Measurements from ENCODE around the gene ZSCAN29. TPM values are rescaled to one million over a fixed set of nuclear protein-coding genes. Genes with fewer than 3 reads are reported as not detected.

ZSCAN29 gene
- total and polyA plus RNA-seq, 10 of the 15 experiments (the other 5 are each of a cell fraction or from before 2014, with no cell fraction given) = 1.7 to 26.0 (median 14.6) TPM

DNA sequence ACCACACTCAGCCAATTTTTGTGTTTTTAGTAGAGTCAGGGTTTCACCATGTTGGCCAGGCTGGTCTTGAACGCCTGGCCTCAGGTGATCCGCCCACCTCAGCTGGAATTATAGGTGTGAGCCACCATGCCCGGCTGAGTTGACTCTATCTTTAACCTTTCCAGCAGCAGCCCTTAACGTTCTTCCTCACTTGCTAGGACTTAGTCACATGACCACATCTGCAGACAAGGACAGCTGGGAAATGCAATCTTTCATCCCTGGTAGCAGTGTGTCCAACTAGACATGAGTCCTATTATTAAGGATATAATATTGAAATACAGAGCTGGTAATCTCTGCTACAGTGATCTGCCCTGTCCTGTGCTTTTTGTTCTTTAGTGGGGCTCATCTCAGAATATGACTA, 58.5 kb downstream of the ZSCAN29 start:
- CTCF ChIA-PET = interaction anchor here (0.9 to 1.4 kb wide), 2 partner anchors 9 to 27 kb away, joined by 3 to 4 read pairs; no protein-coding TSS in a partner anchor
- no TSS peak for BruUV-seq (replicated peaks)
- Histone ChIP-seq H3K4me1 (ENCODE audit: control insufficient read depth, insufficient read depth, low read length) (no peaks in the 10 kb centered on the region), H3K36me3 (ENCODE audit: control insufficient read depth in 2 of 2, insufficient read depth in 2 of 2, low read length in 1 of 2) (no peaks in the 10 kb centered on the region), H3K4me3 (no peak overlapping the region), H3K27ac (ENCODE audit: control insufficient read depth, insufficient read depth) (no peak overlapping the region), H3K4me2 (ENCODE audit: control insufficient read depth, insufficient read depth) (no peak overlapping the region), H3K27me3 (replicated peaks in 1 of 2; ENCODE audit: control insufficient read depth in 2 of 2, insufficient read depth in 2 of 2, low read length in 1 of 2) (peaks cover 0 to 2% of the 10 kb centered on the region in 2 experiments; a peak in 1 of 4 replicates), H3K9me3 (replicated peaks; ENCODE audit: control insufficient read depth, insufficient read depth, low read length) (no peaks in the 10 kb centered on the region), H3K9ac (ENCODE audit: control insufficient read depth, insufficient read depth, low read length) (no peak overlapping the region), H2AFZ (ENCODE audit: control insufficient read depth, low read depth, low read length) (no peak overlapping the region), H4K20me1 (ENCODE audit: control insufficient read depth, insufficient read depth) (no peaks in the 10 kb centered on the region), H3K79me2 (ENCODE audit: control insufficient read depth, insufficient read depth, low read length) (no peaks in the 10 kb centered on the region)
- FAIRE-seq = no peak
- no peak for ATAC-seq
- RAD21 ChIA-PET (ENCODE audit: unreplicated experiment) = no interaction called here
- in situ Hi-C loops (cut with MboI) (no loop called here), intact Hi-C loops (cut with micrococcal nuclease; ENCODE audit: unreplicated experiment) (no loop called here)
- POLR2A ChIA-PET = no interaction called here
- DNase-seq (ENCODE audit: low read depth, low spot score) = no peak
- TF ChIP-seq USF1 (IDR thresholded peaks at IDR 0.05; ENCODE audit: borderline replicate concordance, extremely low read length, insufficient read depth, low read depth, low read length) = no peak
- no peak for TF ChIP-seq ZNF217 (IDR thresholded peaks at IDR 0.05)
- TF ChIP-seq KAT2A (conservative IDR thresholded peaks at IDR 0.05; ENCODE audit: control insufficient read depth, low read depth, low read length) = no peak
- no peak for TF ChIP-seq ELK1 (IDR thresholded peaks at IDR 0.05; ENCODE audit: low read depth, low read length)
- TF ChIP-seq, protein P1, sequence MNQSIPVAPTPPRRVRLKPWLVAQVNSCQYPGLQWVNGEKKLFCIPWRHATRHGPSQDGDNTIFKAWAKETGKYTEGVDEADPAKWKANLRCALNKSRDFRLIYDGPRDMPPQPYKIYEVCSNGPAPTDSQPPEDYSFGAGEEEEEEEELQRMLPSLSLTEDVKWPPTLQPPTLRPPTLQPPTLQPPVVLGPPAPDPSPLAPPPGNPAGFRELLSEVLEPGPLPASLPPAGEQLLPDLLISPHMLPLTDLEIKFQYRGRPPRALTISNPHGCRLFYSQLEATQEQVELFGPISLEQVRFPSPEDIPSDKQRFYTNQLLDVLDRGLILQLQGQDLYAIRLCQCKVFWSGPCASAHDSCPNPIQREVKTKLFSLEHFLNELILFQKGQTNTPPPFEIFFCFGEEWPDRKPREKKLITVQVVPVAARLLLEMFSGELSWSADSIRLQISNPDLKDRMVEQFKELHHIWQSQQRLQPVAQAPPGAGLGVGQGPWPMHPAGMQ (IDR thresholded peaks at IDR 0.05; ENCODE audit: borderline replicate concordance) = no peak
- TF ChIP-seq RBBP5 (conservative IDR thresholded peaks at IDR 0.05) = no peak
- 25% methylated on average over 4 of the region's 4 CpGs for WGBS (ENCODE audit: insufficient coverage, insufficient replicate concordance, low lambda C conversion rate, missing lambda C conversion rate)
- SMC1A ChIA-PET (ENCODE audit: uncharacterized antibody, unreplicated experiment) = interaction anchor here (0.6 kb wide), 1 partner anchor 1170 kb away, joined by 3 read pairs; no protein-coding TSS in a partner anchor

Other genes starting within 250 kb of the ZSCAN29 start
Only the 7 nearest of the 12 such genes appear.
- gene EPB42, start 150.0 kb downstream of the ZSCAN29 start, total RNA-seq (2014; rRNA removed) = not detected in 2 replicates
- gene EPB42, start 150.0 kb downstream of the ZSCAN29 start, total RNA-seq (2014; rRNA removed; fragmentation: Illumina TruSeq; extraction: Trizol) = not detected in 2 replicates
- gene EPB42, start 150.0 kb downstream of the ZSCAN29 start, total RNA-seq (2021) = not detected in 2 replicates
- gene EPB42, start 150.0 kb downstream of the ZSCAN29 start, polyA plus RNA-seq (2011; rRNA removed) = not detected in 2 replicates
- not detected in 2 replicates for gene EPB42, start 150.0 kb downstream of the ZSCAN29 start, polyA plus RNA-seq (2014; fragmentation: Illumina TruSeq; extraction: Trizol)
- not detected for gene EPB42, start 150.0 kb downstream of the ZSCAN29 start, polyA plus RNA-seq (2014; fragmentation: Nextera tagmentation; extraction: Ambion mirVana)
- gene EPB42, start 150.0 kb downstream of the ZSCAN29 start, polyA plus RNA-seq (2014; rRNA removed) = not detected in 2 replicates
- not detected for gene EPB42, start 150.0 kb downstream of the ZSCAN29 start, polyA plus RNA-seq (2016; fragmentation: Nextera tagmentation; extraction: Ambion mirVana)
- 4.5 and 5.6 TPM in 2 replicates for gene TGM5, start 104.1 kb downstream of the ZSCAN29 start, total RNA-seq (2014; rRNA removed)
- gene TGM5, start 104.1 kb downstream of the ZSCAN29 start, total RNA-seq (2014; rRNA removed; fragmentation: Illumina TruSeq; extraction: Trizol) = 4.2 and 5.0 TPM in 2 replicates
- 4.4 and 5.6 TPM in 2 replicates for gene TGM5, start 104.1 kb downstream of the ZSCAN29 start, total RNA-seq (2021)
- gene TGM5, start 104.1 kb downstream of the ZSCAN29 start, polyA plus RNA-seq (2011; rRNA removed) = 25.1 and 27.1 TPM in 2 replicates
- 5.3 and 6.5 TPM in 2 replicates for gene TGM5, start 104.1 kb downstream of the ZSCAN29 start, polyA plus RNA-seq (2014; fragmentation: Illumina TruSeq; extraction: Trizol)
- 1 to 10 TPM; 5.0 to 6.1 TPM for gene TGM5, start 104.1 kb downstream of the ZSCAN29 start, polyA plus RNA-seq (2014; fragmentation: Nextera tagmentation; extraction: Ambion mirVana)
- 5.1 and 6.6 TPM in 2 replicates for gene TGM5, start 104.1 kb downstream of the ZSCAN29 start, polyA plus RNA-seq (2014; rRNA removed)
- gene TGM5, start 104.1 kb downstream of the ZSCAN29 start, polyA plus RNA-seq (2016; fragmentation: Nextera tagmentation; extraction: Ambion mirVana) = 1 to 10 TPM; 7.8 to 8.5 TPM
- gene TGM7, start 68.8 kb downstream of the ZSCAN29 start, total RNA-seq (2014; rRNA removed) = not detected in 2 replicates
- not detected in 2 replicates for gene TGM7, start 68.8 kb downstream of the ZSCAN29 start, total RNA-seq (2014; rRNA removed; fragmentation: Illumina TruSeq; extraction: Trizol)
- gene TGM7, start 68.8 kb downstream of the ZSCAN29 start, total RNA-seq (2021) = not detected in 2 replicates
- not detected in 2 replicates for gene TGM7, start 68.8 kb downstream of the ZSCAN29 start, polyA plus RNA-seq (2011; rRNA removed)
- gene TGM7, start 68.8 kb downstream of the ZSCAN29 start, polyA plus RNA-seq (2014; fragmentation: Illumina TruSeq; extraction: Trizol) = not detected in 2 replicates
- gene TGM7, start 68.8 kb downstream of the ZSCAN29 start, polyA plus RNA-seq (2014; fragmentation: Nextera tagmentation; extraction: Ambion mirVana) = not detected
- gene TGM7, start 68.8 kb downstream of the ZSCAN29 start, polyA plus RNA-seq (2014; rRNA removed) = not detected in 2 replicates
- gene TGM7, start 68.8 kb downstream of the ZSCAN29 start, polyA plus RNA-seq (2016; fragmentation: Nextera tagmentation; extraction: Ambion mirVana) = not detected
- gene LCMT2, start 40.5 kb downstream of the ZSCAN29 start, total RNA-seq (2014; rRNA removed) = 11.3 and 14.1 TPM in 2 replicates
- gene LCMT2, start 40.5 kb downstream of the ZSCAN29 start, total RNA-seq (2014; rRNA removed; fragmentation: Illumina TruSeq; extraction: Trizol) = 14.1 and 17.2 TPM in 2 replicates
- 14.8 TPM in 2 replicates for gene LCMT2, start 40.5 kb downstream of the ZSCAN29 start, total RNA-seq (2021)
- gene LCMT2, start 40.5 kb downstream of the ZSCAN29 start, polyA plus RNA-seq (2011; rRNA removed) = 14.0 and 15.0 TPM in 2 replicates
- 16.4 and 18.8 TPM in 2 replicates for gene LCMT2, start 40.5 kb downstream of the ZSCAN29 start, polyA plus RNA-seq (2014; fragmentation: Illumina TruSeq; extraction: Trizol)
- gene LCMT2, start 40.5 kb downstream of the ZSCAN29 start, polyA plus RNA-seq (2014; fragmentation: Nextera tagmentation; extraction: Ambion mirVana) = 1 to 10 TPM; 2.1 to 2.4 TPM
- 10.9 and 11.0 TPM in 2 replicates for gene LCMT2, start 40.5 kb downstream of the ZSCAN29 start, polyA plus RNA-seq (2014; rRNA removed)
- gene LCMT2, start 40.5 kb downstream of the ZSCAN29 start, polyA plus RNA-seq (2016; fragmentation: Nextera tagmentation; extraction: Ambion mirVana) = 10 to 100 TPM; 15.3 to 16.6 TPM
- 22.9 and 28.9 TPM in 2 replicates for gene TUBGCP4, start 58 bp upstream of the ZSCAN29 start, total RNA-seq (2014; rRNA removed)
- 15.0 and 17.8 TPM in 2 replicates for gene TUBGCP4, start 58 bp upstream of the ZSCAN29 start, total RNA-seq (2014; rRNA removed; fragmentation: Illumina TruSeq; extraction: Trizol)
- gene TUBGCP4, start 58 bp upstream of the ZSCAN29 start, total RNA-seq (2021) = 26.1 and 27.3 TPM in 2 replicates
- gene TUBGCP4, start 58 bp upstream of the ZSCAN29 start, polyA plus RNA-seq (2011; rRNA removed) = 27.2 and 27.5 TPM in 2 replicates
- gene TUBGCP4, start 58 bp upstream of the ZSCAN29 start, polyA plus RNA-seq (2014; fragmentation: Illumina TruSeq; extraction: Trizol) = 22.3 and 24.7 TPM in 2 replicates
- gene TUBGCP4, start 58 bp upstream of the ZSCAN29 start, polyA plus RNA-seq (2014; fragmentation: Nextera tagmentation; extraction: Ambion mirVana) = 1 to 10 TPM; 6.3 to 8.0 TPM
- gene TUBGCP4, start 58 bp upstream of the ZSCAN29 start, polyA plus RNA-seq (2014; rRNA removed) = 18.3 and 21.2 TPM in 2 replicates
- gene TUBGCP4, start 58 bp upstream of the ZSCAN29 start, polyA plus RNA-seq (2016; fragmentation: Nextera tagmentation; extraction: Ambion mirVana) = 10 to 100 TPM; 34.7 to 39.1 TPM
- 20.2 and 27.8 TPM in 2 replicates for gene TP53BP1, start 122.1 kb upstream of the ZSCAN29 start, total RNA-seq (2014; rRNA removed)
- 23.2 and 23.4 TPM in 2 replicates for gene TP53BP1, start 122.1 kb upstream of the ZSCAN29 start, total RNA-seq (2014; rRNA removed; fragmentation: Illumina TruSeq; extraction: Trizol)
- 25.7 and 26.7 TPM in 2 replicates for gene TP53BP1, start 122.1 kb upstream of the ZSCAN29 start, total RNA-seq (2021)
- gene TP53BP1, start 122.1 kb upstream of the ZSCAN29 start, polyA plus RNA-seq (2011; rRNA removed) = 50.2 and 52.6 TPM in 2 replicates
- 18.9 and 19.2 TPM in 2 replicates for gene TP53BP1, start 122.1 kb upstream of the ZSCAN29 start, polyA plus RNA-seq (2014; fragmentation: Illumina TruSeq; extraction: Trizol)
- 1 to 10 TPM; 6.2 to 6.4 TPM for gene TP53BP1, start 122.1 kb upstream of the ZSCAN29 start, polyA plus RNA-seq (2014; fragmentation: Nextera tagmentation; extraction: Ambion mirVana)
- gene TP53BP1, start 122.1 kb upstream of the ZSCAN29 start, polyA plus RNA-seq (2014; rRNA removed) = 14.5 and 17.8 TPM in 2 replicates
- 10 to 100 TPM; 19.1 to 19.5 TPM for gene TP53BP1, start 122.1 kb upstream of the ZSCAN29 start, polyA plus RNA-seq (2016; fragmentation: Nextera tagmentation; extraction: Ambion mirVana)
- gene MAP1A, start 146.6 kb upstream of the ZSCAN29 start, total RNA-seq (2014; rRNA removed) = 0.06 and 0.11 TPM in 2 replicates
- 0.04 and 0.05 TPM in 2 replicates for gene MAP1A, start 146.6 kb upstream of the ZSCAN29 start, total RNA-seq (2014; rRNA removed; fragmentation: Illumina TruSeq; extraction: Trizol)
- gene MAP1A, start 146.6 kb upstream of the ZSCAN29 start, total RNA-seq (2021) = 0.10 and 0.16 TPM in 2 replicates
- gene MAP1A, start 146.6 kb upstream of the ZSCAN29 start, polyA plus RNA-seq (2011; rRNA removed) = 0.01 TPM in 2 replicates
- gene MAP1A, start 146.6 kb upstream of the ZSCAN29 start, polyA plus RNA-seq (2014; fragmentation: Illumina TruSeq; extraction: Trizol) = 0.06 and 0.07 TPM in 2 replicates
- under 1 TPM; under 0.01 to 0.03 TPM for gene MAP1A, start 146.6 kb upstream of the ZSCAN29 start, polyA plus RNA-seq (2014; fragmentation: Nextera tagmentation; extraction: Ambion mirVana)
- gene MAP1A, start 146.6 kb upstream of the ZSCAN29 start, polyA plus RNA-seq (2014; rRNA removed) = 0.01 and 0.04 TPM in 2 replicates
- under 1 TPM; 0.05 to 0.07 TPM for gene MAP1A, start 146.6 kb upstream of the ZSCAN29 start, polyA plus RNA-seq (2016; fragmentation: Nextera tagmentation; extraction: Ambion mirVana)